ENCODE data around the gene TAS1R3. TPM values are rescaled to one million over a fixed set of nuclear protein-coding genes. Genes with fewer than 3 reads are reported as not detected.
"Not testable (repeated sequence)": the region's sequence is repeated elsewhere in the genome, so short reads cannot be mapped to it uniquely, and the experiment has no call there.

Gene TAS1R3
- total RNA-seq, 2 experiments from 2014 or later: 0.13 to 0.14 TPM

DNA sequence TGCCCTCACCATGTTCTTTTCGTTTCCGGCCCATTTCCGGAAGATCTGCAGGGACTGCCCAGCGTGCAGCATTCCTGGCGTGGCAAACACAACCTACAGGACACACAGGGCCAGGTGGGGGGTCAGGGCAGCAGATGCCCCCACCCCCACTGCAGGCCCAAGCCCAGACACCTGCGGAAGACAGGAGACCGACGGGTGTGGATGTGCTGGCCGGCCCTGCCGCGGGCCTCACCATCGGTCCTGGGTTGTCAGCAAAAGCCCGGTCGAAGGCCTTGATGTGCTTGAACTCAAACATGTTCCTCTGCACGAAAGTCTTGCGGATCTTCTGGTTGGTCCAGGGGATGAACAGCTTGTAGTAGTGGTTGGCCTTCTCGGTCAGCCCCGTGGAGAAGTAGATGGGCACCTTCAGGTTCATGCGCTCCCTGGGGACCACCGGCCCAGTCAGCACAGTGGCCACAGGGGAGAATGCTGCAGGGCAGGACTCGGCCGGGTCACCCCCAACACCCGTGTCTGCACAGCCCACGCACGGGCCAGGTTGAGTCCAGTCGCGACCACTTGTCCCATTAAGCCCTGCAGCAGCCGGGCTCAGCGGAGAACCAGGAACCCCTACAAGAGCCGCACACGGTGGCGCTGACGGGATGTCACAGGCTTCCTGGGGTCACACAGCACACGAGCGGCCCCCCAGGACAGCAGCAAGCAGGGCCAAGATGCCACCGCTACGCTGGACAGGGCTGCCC, 17.4 kb upstream of the TAS1R3 start:
- H3K9me3 Mint-ChIP-seq: no peaks in the 10 kb centered on the region
- no peaks in the 10 kb centered on the region for H3K27me3 Mint-ChIP-seq
- DNase-seq (no peak), ATAC-seq (no peak)
- intact Hi-C loops (cut with micrococcal nuclease): no loop called here
- H3K27ac Mint-ChIP-seq: no peak overlapping the region
- no peak for TF ChIP-seq CTCF (IDR thresholded peaks at IDR 0.05)
- ChIA-PET CTCF (no interaction called here), POLR2A (interaction anchor here (0.7 to 2.1 kb wide), 4 partner anchors 9 to 32 kb away, joined by 3 to 5 read pairs (median 4); partner anchors contain the start of gene TAS1R3)
- no peak overlapping the region for H3K4me3 Mint-ChIP-seq
- no peaks in the 10 kb centered on the region for H3K4me1 Mint-ChIP-seq (ENCODE audit: low read depth)
- peaks cover 25% of the 10 kb centered on the region for H3K36me3 Mint-ChIP-seq (ENCODE audit: low read depth)

DNA sequence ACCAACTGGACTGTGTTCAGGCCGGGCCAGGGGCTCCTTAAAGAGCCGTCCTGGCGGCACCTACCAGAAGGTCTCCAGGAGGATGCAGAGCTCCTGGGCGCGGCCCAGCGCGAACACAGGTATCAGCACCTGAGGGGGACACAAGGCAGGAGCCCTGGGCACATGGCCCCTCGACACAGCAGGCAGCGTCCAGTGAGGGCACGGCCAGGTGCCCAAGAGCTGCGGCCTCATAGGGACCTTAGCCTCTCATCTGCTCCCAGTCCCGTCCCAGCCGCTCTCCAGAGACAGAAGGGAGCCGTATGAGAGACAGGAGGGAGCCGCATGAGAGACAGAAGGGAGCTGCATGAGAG, 16.9 kb upstream of the TAS1R3 start:
- Mint-ChIP-seq H3K36me3 (ENCODE audit: low read depth) (peaks cover 27% of the 10 kb centered on the region), H3K9me3 (no peaks in the 10 kb centered on the region), H3K4me1 (ENCODE audit: low read depth) (no peaks in the 10 kb centered on the region), H3K4me3 (no peak overlapping the region), H3K27me3 (no peaks in the 10 kb centered on the region), H3K27ac (no peak overlapping the region)
- POLR2A ChIA-PET: interaction anchor here (0.7 to 2.1 kb wide), 5 partner anchors 9 to 34 kb away, joined by 3 to 5 read pairs (median 3); no protein-coding TSS in a partner anchor
- CTCF ChIA-PET: no interaction called here
- intact Hi-C loops (cut with micrococcal nuclease): no loop called here
- no peak for DNase-seq
- ATAC-seq: no peak
- TF ChIP-seq CTCF (IDR thresholded peaks at IDR 0.05): no peak

- Mint-ChIP-seq H3K4me1 (ENCODE audit: low read depth) (no peaks in the 10 kb centered on the region), H3K4me3 (no peak overlapping the region), H3K36me3 (ENCODE audit: low read depth) (peaks cover 28% of the 10 kb centered on the region), H3K27ac (no peak overlapping the region), H3K27me3 (no peaks in the 10 kb centered on the region), H3K9me3 (no peaks in the 10 kb centered on the region)
- ChIA-PET POLR2A (interaction anchor here (0.6 to 2.1 kb wide), 6 partner anchors 8 to 161 kb away, joined by 3 to 5 read pairs (median 3); no protein-coding TSS in a partner anchor), CTCF (no interaction called here)
- ATAC-seq (no peak), DNase-seq (no peak)
- TF ChIP-seq CTCF (IDR thresholded peaks at IDR 0.05): no peak
- intact Hi-C loops (cut with micrococcal nuclease): no loop called here
Observed at GRCh38 chr1:1314678-1315335, 16.3 kb upstream of the TAS1R3 start.

DNA sequence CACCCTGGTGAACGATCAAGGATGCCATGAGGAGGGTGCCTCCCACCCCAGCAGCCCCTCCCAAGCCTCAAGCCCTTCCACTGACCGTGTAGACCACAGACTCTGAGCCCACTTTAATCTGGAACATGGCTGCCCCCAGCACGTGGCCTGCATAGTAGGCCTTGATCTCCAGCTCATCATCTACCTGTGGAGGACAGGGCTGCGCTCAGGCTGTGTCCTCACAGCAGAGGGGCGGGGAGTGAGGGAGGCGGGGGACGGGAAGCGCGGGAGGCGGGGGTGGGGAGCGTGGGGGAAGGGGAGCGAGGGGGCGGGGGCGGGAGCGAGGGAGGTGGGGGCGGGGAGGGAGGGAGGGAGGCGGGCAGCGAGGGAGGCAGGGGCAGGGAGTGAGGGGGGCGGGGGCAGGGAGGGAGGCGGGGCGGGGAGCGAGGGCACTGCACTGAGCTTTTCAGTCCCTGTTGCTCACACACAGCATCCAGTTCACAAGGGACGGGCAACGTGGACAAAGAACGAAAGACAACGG, 15.6 kb upstream of the TAS1R3 start:
- ATAC-seq: no peak
- Mint-ChIP-seq H3K36me3 (ENCODE audit: low read depth) (peaks cover 31% of the 10 kb centered on the region), H3K4me3 (no peak overlapping the region), H3K4me1 (ENCODE audit: low read depth) (peaks cover 3% of the 10 kb centered on the region), H3K9me3 (no peaks in the 10 kb centered on the region), H3K27ac (no peak overlapping the region), H3K27me3 (no peaks in the 10 kb centered on the region)
- CTCF ChIA-PET: no interaction called here
- TF ChIP-seq CTCF (IDR thresholded peaks at IDR 0.05): no peak
- no peak for DNase-seq
- POLR2A ChIA-PET: interaction anchor here (0.6 to 1.1 kb wide), 4 partner anchors 10 to 161 kb away, joined by 3 read pairs; no protein-coding TSS in a partner anchor
- intact Hi-C loops (cut with micrococcal nuclease): no loop called here

DNA sequence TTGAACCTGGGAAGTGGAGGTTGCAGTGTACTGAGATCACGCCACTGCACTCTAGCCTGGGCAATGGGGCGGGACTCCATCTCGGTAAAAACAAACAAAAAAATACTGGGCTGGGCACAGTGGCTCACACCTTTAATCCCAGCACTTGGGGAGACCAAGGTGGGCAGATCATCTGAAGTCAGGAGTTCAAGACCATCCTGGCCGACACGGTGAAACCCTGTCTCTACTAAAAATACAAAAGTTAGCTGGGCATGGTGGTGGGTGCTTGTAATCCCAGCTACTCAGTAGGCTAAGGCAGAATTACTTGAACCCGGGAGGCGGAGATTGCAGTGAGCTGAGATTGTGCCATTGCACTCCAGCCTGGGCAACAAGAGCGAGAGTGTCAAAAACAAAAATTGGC, 14.9 kb upstream of the TAS1R3 start:
- POLR2A ChIA-PET: not testable (repeated sequence)

More for the DNA sequence above, 14.9 kb upstream of the TAS1R3 start:
- intact Hi-C loops (cut with micrococcal nuclease); H3K9me3 Mint-ChIP-seq; DNase-seq; H3K4me3 Mint-ChIP-seq; H3K27ac Mint-ChIP-seq; ATAC-seq; H3K4me1 Mint-ChIP-seq (ENCODE audit: low read depth); CTCF ChIA-PET; H3K27me3 Mint-ChIP-seq: not testable (repeated sequence)
- peaks cover 31% of the 10 kb centered on the region for H3K36me3 Mint-ChIP-seq (ENCODE audit: low read depth)
